KOPT-K1 (cell line): Measurements from ENCODE around the gene MYOCOS.
"Not testable (repeated sequence)": the region's sequence is repeated elsewhere in the genome, so short reads cannot be mapped to it uniquely, and the experiment has no call there.

ENCODE experiments used
- H3K27ac ChIP-seq: fragments of 200-600 bp; sonication (generic); 2 replicates; pipeline ENCODE4 v1.5.1; 2016; ENCODE audit warnings: antibody characterized with exemption, mild to moderate bottlenecking, low read depth, low read length; ENCODE audit not compliant: poor library complexity, severe bottlenecking
- H3K36me3 ChIP-seq: fragments of 200-600 bp; sonication (generic); 2 replicates; pipeline ENCODE4 v1.5.1; 2017; ENCODE audit warnings: antibody characterized with exemption, mild to moderate bottlenecking, low read length, moderate library complexity; ENCODE audit not compliant: insufficient read depth
- H3K9me3 ChIP-seq: fragments of 200-600 bp; sonication (generic); 2 replicates; pipeline ENCODE4 v1.5.1; 2017; ENCODE audit warnings: antibody characterized with exemption, low read length, mild to moderate bottlenecking; ENCODE audit not compliant: insufficient read depth, poor library complexity, severe bottlenecking

MYOCOS gene

GRCh38 chr1:171622152-171622462 lies at the start of gene MYOCOS:
Gene MYOCOS, plus strand, starts transcription at chr1:171622243. Its CDS starts 1,641 bp downstream, at chr1:171623884.
- H3K36me3 ChIP-seq = no peaks in the 10 kb centered on the region
- H3K27ac ChIP-seq = no peak within 1 kb of the TSS
- no peaks in the 10 kb centered on the region for H3K9me3 ChIP-seq

DNA sequence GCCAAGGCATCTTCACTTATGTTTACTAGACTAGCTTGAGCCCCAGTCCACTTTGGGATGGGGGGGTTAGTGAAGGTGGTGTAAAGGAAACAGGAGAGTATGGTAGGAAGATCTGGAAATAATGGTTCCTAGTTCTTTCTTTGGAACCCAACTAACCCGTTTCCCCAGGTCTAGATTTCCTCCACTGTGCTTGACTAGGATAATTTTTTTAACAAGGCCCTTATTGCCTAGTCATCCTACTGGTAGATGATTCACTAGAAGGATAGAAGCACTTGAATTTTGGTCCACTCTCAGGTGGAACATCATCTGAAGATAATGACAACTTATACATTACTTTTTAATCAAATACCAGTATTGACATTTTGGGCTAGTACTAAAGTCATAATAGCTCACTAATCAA lies 45.9 kb upstream of the MYOCOS start:
- H3K9me3 ChIP-seq = no peaks in the 10 kb centered on the region
- peaks cover 97% of the 10 kb centered on the region for H3K36me3 ChIP-seq
- H3K27ac ChIP-seq = no peak overlapping the region

- Histone ChIP-seq H3K9me3 (no peaks in the 10 kb centered on the region), H3K27ac (no peak overlapping the region), H3K36me3 (peaks cover 97% of the 10 kb centered on the region)
Observed at GRCh38 chr1:171581226-171581625, 40.8 kb upstream of the MYOCOS start.

DNA sequence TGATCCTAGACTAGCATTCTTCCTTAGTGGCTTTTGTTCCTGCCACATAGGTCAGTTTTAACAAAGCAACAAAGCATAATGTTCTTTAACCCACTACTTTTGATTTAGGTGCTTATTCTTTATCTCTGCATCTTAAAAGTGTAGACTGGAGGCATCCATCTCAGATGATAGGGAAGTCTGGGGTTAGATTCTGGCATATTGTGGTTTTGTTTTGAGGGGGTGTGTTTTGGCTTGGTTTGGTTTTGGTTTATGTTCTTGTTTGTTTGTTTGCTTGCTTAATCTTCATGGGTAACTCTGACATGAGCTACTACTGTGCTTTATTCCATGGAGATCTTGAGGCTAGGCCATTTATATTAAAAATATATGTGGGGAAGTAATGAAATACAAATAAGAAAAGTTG lies 40.3 kb upstream of the MYOCOS start:
- H3K27ac ChIP-seq = no peak overlapping the region
- H3K9me3 ChIP-seq = no peaks in the 10 kb centered on the region
- peaks cover 94% of the 10 kb centered on the region for H3K36me3 ChIP-seq

- Histone ChIP-seq H3K27ac (no peak overlapping the region), H3K9me3 (no peaks in the 10 kb centered on the region), H3K36me3 (peaks cover 94% of the 10 kb centered on the region)
Observed at GRCh38 chr1:171582589-171582988, 39.5 kb upstream of the MYOCOS start.

- H3K27ac ChIP-seq = no peak overlapping the region
- H3K36me3 ChIP-seq = peaks cover 94% of the 10 kb centered on the region
- H3K9me3 ChIP-seq = no peaks in the 10 kb centered on the region
Observed at GRCh38 chr1:171583591-171584201, 38.3 kb upstream of the MYOCOS start.

DNA sequence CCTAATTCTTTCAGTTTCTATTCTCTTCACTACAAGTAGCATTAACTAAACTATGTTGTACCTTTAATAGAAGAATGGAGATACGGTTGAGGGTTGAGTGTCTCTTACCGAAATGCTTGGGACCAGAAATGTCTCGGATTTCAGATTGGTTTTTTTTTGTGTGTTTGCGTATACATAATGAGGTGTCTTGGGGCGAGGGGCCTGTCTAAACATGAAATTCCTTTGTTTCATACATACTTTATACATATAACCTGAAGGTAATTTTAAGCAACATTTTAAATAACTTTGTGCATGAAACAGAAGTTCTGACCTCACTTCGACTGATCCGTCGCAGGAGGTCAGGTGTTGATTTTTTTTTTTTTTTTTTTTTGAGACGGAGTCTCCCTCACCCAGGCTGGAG lies 36.3 kb upstream of the MYOCOS start:
- H3K27ac ChIP-seq = no peak overlapping the region
- no peaks in the 10 kb centered on the region for H3K9me3 ChIP-seq
- H3K36me3 ChIP-seq = peaks cover 94% of the 10 kb centered on the region

DNA sequence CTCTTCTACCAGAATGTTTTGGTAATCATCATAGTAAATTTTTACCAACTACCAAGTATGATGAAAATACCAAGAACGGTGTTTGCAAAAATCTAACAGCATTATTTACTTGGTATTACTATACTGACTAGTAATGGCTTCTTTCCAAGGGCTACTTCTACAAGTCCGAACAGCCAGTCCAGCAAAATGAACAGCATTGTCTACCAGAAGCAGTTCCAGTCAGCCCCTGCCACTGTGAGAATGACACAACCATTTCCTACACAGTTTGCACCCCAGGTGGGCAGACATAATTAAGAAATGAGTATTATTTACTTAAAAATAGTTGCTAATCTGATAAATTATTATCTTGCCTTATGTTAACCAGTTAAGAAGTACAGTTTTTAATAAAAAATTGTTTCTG lies 33.8 kb upstream of the MYOCOS start:
- H3K27ac ChIP-seq = no peak overlapping the region
- no peaks in the 10 kb centered on the region for H3K9me3 ChIP-seq
- peaks cover 94% of the 10 kb centered on the region for H3K36me3 ChIP-seq

GRCh38 chr1:171590022-171590421 lies 32.0 kb upstream of the MYOCOS start:
- Histone ChIP-seq H3K36me3 (peaks cover 93% of the 10 kb centered on the region), H3K27ac (no peak overlapping the region)

GRCh38 chr1:171595324-171595723 lies 26.7 kb upstream of the MYOCOS start:
- peaks cover 71% of the 10 kb centered on the region for H3K36me3 ChIP-seq
- H3K9me3 ChIP-seq = no peaks in the 10 kb centered on the region
- H3K27ac ChIP-seq = no peak overlapping the region

More at GRCh38 chr1:171590022-171590421, 32.0 kb upstream of the MYOCOS start:
- no peaks in the 10 kb centered on the region for H3K9me3 ChIP-seq

- no peaks in the 10 kb centered on the region for H3K9me3 ChIP-seq
- H3K27ac ChIP-seq = no peak overlapping the region
- peaks cover 63% of the 10 kb centered on the region for H3K36me3 ChIP-seq
Observed at GRCh38 chr1:171596119-171596518, 25.9 kb upstream of the MYOCOS start.

GRCh38 chr1:171596705-171597104 lies 25.3 kb upstream of the MYOCOS start:
- H3K36me3 ChIP-seq = peaks cover 57% of the 10 kb centered on the region
- no peak overlapping the region for H3K27ac ChIP-seq
- H3K9me3 ChIP-seq = no peaks in the 10 kb centered on the region

DNA sequence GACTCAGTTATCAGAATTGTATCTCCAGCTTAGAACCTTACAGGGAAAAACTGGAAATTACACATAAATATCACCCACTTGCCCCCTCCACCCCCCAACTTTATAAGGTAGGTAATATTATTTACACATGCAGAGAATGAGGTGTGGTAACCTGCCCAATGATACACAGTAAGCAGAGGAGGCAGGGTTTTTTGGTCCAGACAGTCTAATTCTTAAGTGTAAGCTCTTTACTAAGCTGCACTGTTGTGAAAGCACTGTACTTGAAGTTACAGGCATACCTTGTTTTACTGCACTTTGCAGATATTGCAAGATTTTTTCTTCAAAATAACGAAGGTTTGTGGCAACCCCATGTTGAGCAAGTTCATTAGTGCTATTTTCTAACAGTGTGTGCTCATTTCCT lies 24.8 kb upstream of the MYOCOS start:
- Histone ChIP-seq H3K36me3 (peaks cover 52% of the 10 kb centered on the region), H3K27ac (no peak overlapping the region), H3K9me3 (no peaks in the 10 kb centered on the region)

DNA sequence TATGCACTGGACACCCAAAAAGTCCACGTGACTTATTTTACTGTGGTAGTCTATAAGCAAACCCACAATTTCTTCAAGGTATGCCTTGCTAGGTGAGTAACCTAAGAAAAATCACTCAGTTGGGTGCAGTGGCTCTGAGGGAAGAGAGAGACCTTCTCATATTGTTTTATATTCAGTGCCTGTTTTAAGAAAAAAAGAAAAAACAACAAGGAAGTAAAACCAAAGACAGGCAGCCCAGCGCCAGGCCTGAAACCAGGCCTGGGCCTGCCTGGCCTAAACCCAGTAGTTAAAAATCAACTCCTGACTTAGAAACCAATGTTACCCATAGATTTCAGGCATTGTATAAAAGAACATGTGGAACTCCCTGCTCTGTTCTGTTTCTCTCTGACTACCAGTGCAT lies 21.7 kb upstream of the MYOCOS start:
- not testable (repeated sequence) for H3K27ac ChIP-seq, H3K9me3 ChIP-seq
- H3K36me3 ChIP-seq = peaks cover 23% of the 10 kb centered on the region

DNA sequence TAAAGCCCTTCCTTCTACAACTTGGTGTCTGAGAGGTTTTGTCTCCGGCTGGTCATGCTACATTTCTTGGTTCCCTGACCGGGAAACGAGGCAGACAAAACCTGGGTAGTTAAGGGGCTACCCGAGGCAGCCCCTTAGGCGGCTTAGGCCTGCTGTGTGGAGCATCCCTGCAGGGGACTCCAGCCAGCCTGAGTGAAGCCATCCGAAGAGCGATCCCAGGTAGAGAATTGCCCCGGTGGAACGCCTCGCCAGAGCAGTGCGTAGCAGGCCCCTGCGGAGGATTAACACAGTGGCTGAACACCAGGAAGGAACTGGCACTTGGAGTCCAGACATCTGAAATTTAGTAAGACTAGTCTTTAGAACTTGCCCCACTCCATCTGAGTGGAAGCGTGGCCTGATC lies 21.2 kb upstream of the MYOCOS start:
- H3K27ac ChIP-seq = no peak overlapping the region
- H3K36me3 ChIP-seq = peaks cover 17% of the 10 kb centered on the region
- no peaks in the 10 kb centered on the region for H3K9me3 ChIP-seq

DNA sequence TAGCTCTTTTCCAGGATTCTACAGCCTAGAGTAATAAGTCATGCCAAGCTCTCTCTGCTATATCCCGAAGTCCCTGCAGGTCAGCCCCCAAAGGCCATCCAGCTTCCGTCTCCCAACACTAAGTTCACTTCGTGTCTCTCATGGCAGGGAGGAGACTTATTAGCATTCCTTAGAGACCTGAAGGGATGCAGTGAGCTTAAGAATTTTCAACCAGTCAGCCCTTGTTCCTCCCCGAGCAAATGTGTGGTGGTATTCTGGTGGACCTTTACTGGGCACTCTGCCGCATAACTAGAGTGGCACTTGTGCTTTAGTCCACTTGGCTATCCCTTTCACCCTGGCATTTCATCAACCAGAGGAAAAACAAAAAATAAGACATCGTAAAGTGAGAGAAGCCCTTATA lies 19.0 kb upstream of the MYOCOS start:
- not testable (repeated sequence) for H3K9me3 ChIP-seq, H3K27ac ChIP-seq, H3K36me3 ChIP-seq
